ENCODE measurements around the gene SBF2. TPM values are rescaled to one million over a fixed set of nuclear protein-coding genes. Genes with fewer than 3 reads are reported as not detected.

SBF2 gene
- total RNA-seq, 4 donors from 2014 or later, result 52.8 to 87.9 (median 62.4) TPM

- H3K9me3 ChIP-seq, result no peaks in the 10 kb centered on the region
- no peak overlapping the region for H3K27ac ChIP-seq
- peaks cover 0 to 13% of the 10 kb centered on the region in 2 donors for H3K36me3 ChIP-seq
- WGBS, 2 donors (ENCODE audit: low coverage in 1 of 2), result 100% methylated on average over 2 to 3 of the region's 3 CpGs
- no peak for ATAC-seq
- H3K4me3 ChIP-seq, result no peak overlapping the region
- no peaks in the 10 kb centered on the region for H3K27me3 ChIP-seq
- H3K4me1 ChIP-seq, result no peaks in the 10 kb centered on the region
- TF ChIP-seq EP300 (IDR thresholded peaks at IDR 0.05), result no peak
These were observed 425.4 kb downstream of the SBF2 start for GRCh38 chr11:9868641-9869040.

GRCh38 chr11:9862981-9863380 lies 431.0 kb downstream of the SBF2 start:
- WGBS, 2 donors (ENCODE audit: low coverage in 1 of 2), result 63 to 73% methylated on average over 1 to 2 of the region's 2 CpGs
- Histone ChIP-seq H3K4me3 (no peak overlapping the region), H3K9me3 (no peaks in the 10 kb centered on the region), H3K36me3 (no peaks in the 10 kb centered on the region), H3K4me1 (peaks cover 0 to 13% (median 0%) of the 10 kb centered on the region in 3 donors), H3K27ac (no peak overlapping the region), H3K27me3 (no peaks in the 10 kb centered on the region)
- TF ChIP-seq POLR2A (IDR thresholded peaks at IDR 0.05) (no peak), EP300 (IDR thresholded peaks at IDR 0.05) (no peak), POLR2AphosphoS5 (IDR thresholded peaks at IDR 0.05) (no peak), CTCF (IDR thresholded peaks at IDR 0.05) (no peak)
- ATAC-seq, result no peak

GRCh38 chr11:9861860-9862725 lies 431.9 kb downstream of the SBF2 start:
- Histone ChIP-seq H3K4me1 (peaks cover 0 to 13% (median 0%) of the 10 kb centered on the region in 3 donors), H3K4me3 (no peak overlapping the region), H3K27me3 (no peaks in the 10 kb centered on the region), H3K9me3 (no peaks in the 10 kb centered on the region), H3K27ac (no peak overlapping the region), H3K36me3 (no peaks in the 10 kb centered on the region)
- 76 to 92% methylated on average over 3 to 4 of the region's 4 CpGs for WGBS, 2 donors (ENCODE audit: low coverage in 1 of 2)
- ATAC-seq, result peak; percentile 80
- TF ChIP-seq POLR2AphosphoS5 (IDR thresholded peaks at IDR 0.05) (no peak), CTCF (IDR thresholded peaks at IDR 0.05) (peak; percentile 42 to 73 (median 64))

GRCh38 chr11:9859554-9860305 lies 434.3 kb downstream of the SBF2 start:
- H3K27ac ChIP-seq, result no peak overlapping the region
- no peak overlapping the region for H3K4me3 ChIP-seq
- peaks cover 0 to 19% of the 10 kb centered on the region in 2 donors for H3K36me3 ChIP-seq
- 86 to 87% methylated on average over 5 of the region's 5 CpGs for WGBS, 2 donors (ENCODE audit: low coverage in 1 of 2)
- TF ChIP-seq POLR2AphosphoS5 (IDR thresholded peaks at IDR 0.05) (no peak), POLR2A (IDR thresholded peaks at IDR 0.05) (no peak), EP300 (IDR thresholded peaks at IDR 0.05) (no peak), CTCF (IDR thresholded peaks at IDR 0.05) (no peak)
- no peaks in the 10 kb centered on the region for H3K27me3 ChIP-seq
- no peak for ATAC-seq
- H3K4me1 ChIP-seq, result peaks cover 0 to 13% (median 0%) of the 10 kb centered on the region in 3 donors
- no peaks in the 10 kb centered on the region for H3K9me3 ChIP-seq

- H3K9me3 ChIP-seq, result no peaks in the 10 kb centered on the region
- H3K27ac ChIP-seq, result no peak overlapping the region
- ATAC-seq, result no peak
- H3K4me1 ChIP-seq, result peaks cover 0 to 13% (median 0%) of the 10 kb centered on the region in 3 donors
- TF ChIP-seq POLR2AphosphoS5 (IDR thresholded peaks at IDR 0.05), result no peak
- TF ChIP-seq CTCF (IDR thresholded peaks at IDR 0.05), result no peak
- no peak for TF ChIP-seq POLR2A (IDR thresholded peaks at IDR 0.05)
- TF ChIP-seq EP300 (IDR thresholded peaks at IDR 0.05), result no peak
- H3K4me3 ChIP-seq, result no peak overlapping the region
- peaks cover 0 to 28% of the 10 kb centered on the region in 2 donors for H3K36me3 ChIP-seq
- H3K27me3 ChIP-seq, result no peaks in the 10 kb centered on the region
- WGBS, 2 donors (ENCODE audit: low coverage in 1 of 2), result 55 to 64% methylated on average over 2 of the region's 2 CpGs
These were observed 435.2 kb downstream of the SBF2 start for GRCh38 chr11:9858822-9859221.

All from gastroesophageal sphincter (tissue), 4 donors.